Urinary bladder (tissue), 4 donors: Measurements from ENCODE around the gene LHPP. TPM values are rescaled to one million over a fixed set of nuclear protein-coding genes. Genes with fewer than 3 reads are reported as not detected.

ENCODE experiments used
- DNase-seq: peaks from one replicate; pipeline ENCODE4 v3.0.0-alpha.2; 2015; ENCODE audit errors: extremely low spot score
- H3K27ac ChIP-seq: one replicate; pipeline ENCODE4 v1.5.1; 2013; ENCODE audit warnings: low read depth, mild to moderate bottlenecking, moderate library complexity
- H3K36me3 ChIP-seq: one replicate; pipeline ENCODE4 v1.6.1; 2013; ENCODE audit warnings: mild to moderate bottlenecking, moderate library complexity; ENCODE audit not compliant: insufficient read depth
- H3K4me1 ChIP-seq: one replicate; pipeline ENCODE4 v1.6.1; 2013; ENCODE audit warnings: mild to moderate bottlenecking, moderate library complexity; ENCODE audit not compliant: insufficient read depth
- H3K4me3 ChIP-seq: one replicate; pipeline ENCODE4 v1.5.1; 2013; ENCODE audit warnings: low read depth, low read length
- WGBS: extraction: QIAGEN DNeasy Blood & Tissue Kit; methylation state at CpG from one replicate; pipeline ENCODE4 v1.1.7; 2013; 5-methylcytosine and 5-hydroxymethylcytosine counted together
- polyA plus RNA-seq: library from polyadenylated mRNA; stranded (reverse); fragments of 200-250 nt; gene quantifications from one replicate; pipeline ENCODE4 v1.2.3, GENCODE V29; 2013
- total RNA-seq: library from RNA; depleted of rRNA; stranded (reverse); fragments of >200 nt; gene quantifications from one replicate; pipeline ENCODE4 v1.2.3, GENCODE V29; 2014
- donor health status: healthy with polysubstance abuse.
- donor health status: healthy.

LHPP gene
- total and polyA plus RNA-seq, 2 donors, result 6.6 to 15.8 TPM

- Histone ChIP-seq H3K27ac (no peak overlapping the region), H3K36me3 (no peaks in the 10 kb centered on the region), H3K4me3 (no peak overlapping the region), H3K4me1 (no peaks in the 10 kb centered on the region)
- WGBS, result 93% methylated on average over 29 of the region's 29 CpGs
- no peak for DNase-seq
These were observed 140.0 kb downstream of the LHPP start for GRCh38 chr10:124601431-124602120.

GRCh38 chr10:124602121-124602561 lies 140.5 kb downstream of the LHPP start:
- H3K36me3 ChIP-seq, result no peaks in the 10 kb centered on the region
- H3K27ac ChIP-seq, result no peak overlapping the region
- no peaks in the 10 kb centered on the region for H3K4me1 ChIP-seq
- 94% methylated on average over 12 of the region's 12 CpGs for WGBS
- H3K4me3 ChIP-seq, result no peak overlapping the region
- no peak for DNase-seq

- Histone ChIP-seq H3K4me1 (no peaks in the 10 kb centered on the region), H3K4me3 (no peak overlapping the region), H3K27ac (no peak overlapping the region), H3K36me3 (no peaks in the 10 kb centered on the region)
- WGBS, result 91% methylated on average over 12 of the region's 12 CpGs
- no peak for DNase-seq
These were observed 141.2 kb downstream of the LHPP start for GRCh38 chr10:124602646-124603365.

- no peaks in the 10 kb centered on the region for H3K4me1 ChIP-seq
- H3K27ac ChIP-seq, result no peak overlapping the region
- H3K4me3 ChIP-seq, result no peak overlapping the region
- DNase-seq, result no peak
- 93% methylated on average over 18 of the region's 18 CpGs for WGBS
- no peaks in the 10 kb centered on the region for H3K36me3 ChIP-seq
These were observed 142.0 kb downstream of the LHPP start for GRCh38 chr10:124603376-124604213.

GRCh38 chr10:124604214-124605000 lies 142.8 kb downstream of the LHPP start:
- H3K27ac ChIP-seq, result no peak overlapping the region
- WGBS, result 84% methylated on average over 22 of the region's 22 CpGs
- H3K4me1 ChIP-seq, result no peaks in the 10 kb centered on the region
- no peak overlapping the region for H3K4me3 ChIP-seq
- no peaks in the 10 kb centered on the region for H3K36me3 ChIP-seq
- DNase-seq, result no peak

- H3K4me3 ChIP-seq, result no peak overlapping the region
- no peak overlapping the region for H3K27ac ChIP-seq
- H3K4me1 ChIP-seq, result no peaks in the 10 kb centered on the region
- 79% methylated on average over 8 of the region's 8 CpGs for WGBS
- DNase-seq, result no peak
- no peaks in the 10 kb centered on the region for H3K36me3 ChIP-seq
These were observed 143.4 kb downstream of the LHPP start for GRCh38 chr10:124605001-124605370.

- H3K27ac ChIP-seq, result no peak overlapping the region
- 93% methylated on average over 5 of the region's 5 CpGs for WGBS
- H3K4me1 ChIP-seq, result no peaks in the 10 kb centered on the region
- no peak for DNase-seq
- no peak overlapping the region for H3K4me3 ChIP-seq
- H3K36me3 ChIP-seq, result no peaks in the 10 kb centered on the region
These were observed 143.8 kb downstream of the LHPP start for GRCh38 chr10:124605481-124605855.

GRCh38 chr10:124605856-124606812 lies 144.5 kb downstream of the LHPP start:
- no peaks in the 10 kb centered on the region for H3K4me1 ChIP-seq
- H3K4me3 ChIP-seq, result no peak overlapping the region
- no peaks in the 10 kb centered on the region for H3K36me3 ChIP-seq
- H3K27ac ChIP-seq, result no peak overlapping the region
- no peak for DNase-seq
- WGBS, result 76% methylated on average over 31 of the region's 31 CpGs

- 53% methylated on average over 10 of the region's 10 CpGs for WGBS
- Histone ChIP-seq H3K36me3 (no peaks in the 10 kb centered on the region), H3K4me1 (no peaks in the 10 kb centered on the region), H3K27ac (no peak overlapping the region), H3K4me3 (no peak overlapping the region)
- DNase-seq, result no peak
These were observed 145.2 kb downstream of the LHPP start for GRCh38 chr10:124606822-124607221.

- no peaks in the 10 kb centered on the region for H3K36me3 ChIP-seq
- H3K27ac ChIP-seq, result no peak overlapping the region
- WGBS, result 95% methylated on average over 18 of the region's 18 CpGs
- H3K4me3 ChIP-seq, result no peak overlapping the region
- DNase-seq, result no peak
- no peaks in the 10 kb centered on the region for H3K4me1 ChIP-seq
These were observed 146.1 kb downstream of the LHPP start for GRCh38 chr10:124607693-124608092.

GRCh38 chr10:124608093-124608721 lies 146.6 kb downstream of the LHPP start:
- no peak for DNase-seq
- no peaks in the 10 kb centered on the region for H3K4me1 ChIP-seq
- 94% methylated on average over 14 of the region's 14 CpGs for WGBS
- H3K36me3 ChIP-seq, result no peaks in the 10 kb centered on the region
- no peak overlapping the region for H3K27ac ChIP-seq
- no peak overlapping the region for H3K4me3 ChIP-seq

GRCh38 chr10:124609698-124610097 lies 148.1 kb downstream of the LHPP start:
- H3K4me1 ChIP-seq, result no peaks in the 10 kb centered on the region
- DNase-seq, result no peak
- H3K27ac ChIP-seq, result no peak overlapping the region
- H3K36me3 ChIP-seq, result no peaks in the 10 kb centered on the region
- 87% methylated on average over 11 of the region's 11 CpGs for WGBS
- H3K4me3 ChIP-seq, result no peak overlapping the region
